ENCODE data around the gene SELENOV. TPM values are rescaled to one million over a fixed set of nuclear protein-coding genes. Genes with fewer than 3 reads are reported as not detected.

The SELENOV gene
- total RNA-seq, 3 donors from 2014 or later = not detected

GRCh38 chr19:39506598-39506943 is 8.4 kb upstream of the SELENOV start:
- Histone ChIP-seq H3K9me3 (no peaks in the 10 kb centered on the region), H3K27ac (no peak overlapping the region), H3K27me3 (peaks cover 2 to 60% of the 10 kb centered on the region in 2 donors), H3K4me3 (peak overlapping the region in 2 of 3 donors; percentile 52 to 70), H3K4me1 (peaks cover 5 to 9% of the 10 kb centered on the region in 2 donors), H3K36me3 (no peaks in the 10 kb centered on the region)
- no peak for DNase-seq (ENCODE audit: low spot score in 2 of 2)
- TF ChIP-seq POLR2AphosphoS5 (IDR thresholded peaks at IDR 0.05) = no peak
- no peak for TF ChIP-seq CTCF (IDR thresholded peaks at IDR 0.05)
- TF ChIP-seq POLR2A (IDR thresholded peaks at IDR 0.05) = no peak
- intact Hi-C loops (cut with DNase I; ENCODE audit: low total_unique reads) = no loop called here

GRCh38 chr19:39506944-39507714 is 7.8 kb upstream of the SELENOV start:
- no peaks in the 10 kb centered on the region for H3K9me3 ChIP-seq
- DNase-seq (ENCODE audit: low spot score in 2 of 2) = no peak
- intact Hi-C loops (cut with DNase I; ENCODE audit: low total_unique reads) = loop anchor here (1.0 kb wide), 1 partner anchor 27 kb away; the partner anchor contains the start of gene TIMM50
- H3K4me3 ChIP-seq = peak overlapping the region; percentile 34 to 70 (median 52)
- TF ChIP-seq POLR2A (IDR thresholded peaks at IDR 0.05) (no peak), CTCF (IDR thresholded peaks at IDR 0.05) (no peak), POLR2AphosphoS5 (IDR thresholded peaks at IDR 0.05) (no peak)
- peaks cover 2 to 59% of the 10 kb centered on the region in 2 donors for H3K27me3 ChIP-seq
- no peak overlapping the region for H3K27ac ChIP-seq
- H3K4me1 ChIP-seq = peaks cover 5 to 9% of the 10 kb centered on the region in 2 donors
- H3K36me3 ChIP-seq = no peaks in the 10 kb centered on the region

- DNase-seq (ENCODE audit: low spot score in 2 of 2) = no peak
- TF ChIP-seq CTCF (IDR thresholded peaks at IDR 0.05) (no peak), POLR2AphosphoS5 (IDR thresholded peaks at IDR 0.05) (no peak), POLR2A (IDR thresholded peaks at IDR 0.05) (no peak)
- no peaks in the 10 kb centered on the region for H3K9me3 ChIP-seq
- H3K36me3 ChIP-seq = no peaks in the 10 kb centered on the region
- H3K27ac ChIP-seq = no peak overlapping the region
- peaks cover 5 to 6% of the 10 kb centered on the region in 2 donors for H3K4me1 ChIP-seq
- H3K27me3 ChIP-seq = peaks cover 2 to 62% of the 10 kb centered on the region in 2 donors
- peak overlapping the region in 2 of 3 donors; percentile 52 to 70 for H3K4me3 ChIP-seq
- intact Hi-C loops (cut with DNase I; ENCODE audit: low total_unique reads) = loop anchor here (1.0 kb wide), 1 partner anchor 28 kb away; the partner anchor contains the start of gene TIMM50
Measured at GRCh38 chr19:39507715-39508364, 7.1 kb upstream of the SELENOV start.

- no peak for TF ChIP-seq CTCF (IDR thresholded peaks at IDR 0.05)
- no peak for TF ChIP-seq POLR2AphosphoS5 (IDR thresholded peaks at IDR 0.05)
- TF ChIP-seq POLR2A (IDR thresholded peaks at IDR 0.05) = no peak
- Histone ChIP-seq H3K4me1 (peaks cover 5 to 6% of the 10 kb centered on the region in 2 donors), H3K27me3 (peaks cover 2 to 57% of the 10 kb centered on the region in 2 donors), H3K36me3 (no peaks in the 10 kb centered on the region), H3K4me3 (no peak overlapping the region), H3K9me3 (no peaks in the 10 kb centered on the region), H3K27ac (no peak overlapping the region)
- intact Hi-C loops (cut with DNase I; ENCODE audit: low total_unique reads) = no loop called here
- no peak for DNase-seq (ENCODE audit: low spot score in 2 of 2)
Measured at GRCh38 chr19:39508629-39509028, 6.3 kb upstream of the SELENOV start.

GRCh38 chr19:39509233-39509632 is 5.7 kb upstream of the SELENOV start:
- DNase-seq (ENCODE audit: low spot score in 2 of 2) = no peak
- no peaks in the 10 kb centered on the region for H3K9me3 ChIP-seq
- no peak overlapping the region for H3K27ac ChIP-seq
- TF ChIP-seq POLR2AphosphoS5 (IDR thresholded peaks at IDR 0.05) = no peak
- TF ChIP-seq POLR2A (IDR thresholded peaks at IDR 0.05) = no peak
- no peak for TF ChIP-seq CTCF (IDR thresholded peaks at IDR 0.05)
- no peaks in the 10 kb centered on the region for H3K36me3 ChIP-seq
- no peak overlapping the region for H3K4me3 ChIP-seq
- H3K27me3 ChIP-seq = peaks cover 0 to 56% of the 10 kb centered on the region in 2 donors
- peaks cover 5 to 6% of the 10 kb centered on the region in 2 donors for H3K4me1 ChIP-seq
- intact Hi-C loops (cut with DNase I; ENCODE audit: low total_unique reads) = no loop called here

Data from breast epithelium (tissue), 4 donors.